ENCODE measurements around the gene TANK. TPM values are rescaled to one million over a fixed set of nuclear protein-coding genes. Genes with fewer than 3 reads are reported as not detected.

TANK gene
- total and polyA plus RNA-seq, 2 experiments from 2014 or later, result 37.6 to 54.7 TPM

- Histone ChIP-seq H3K27ac (no peak overlapping the region), H3K4me2 (no peak overlapping the region), H3K9me3 (ENCODE audit: low read depth) (no peaks in the 10 kb centered on the region), H3K27me3 (no peaks in the 10 kb centered on the region), H2AFZ (no peak overlapping the region), H4K20me1 (ENCODE audit: insufficient read depth, poor library complexity, severe bottlenecking) (no peaks in the 10 kb centered on the region), H3K4me1 (ENCODE audit: insufficient read depth) (no peaks in the 10 kb centered on the region), H3K9me2 (replicated peaks; ENCODE audit: insufficient read depth) (no peaks in the 10 kb centered on the region), H3K36me3 (replicated peaks; ENCODE audit: insufficient read depth, low read depth) (no peaks in the 10 kb centered on the region), H3K4me3 (no peak overlapping the region), H3K79me2 (no peaks in the 10 kb centered on the region)
- DNase-seq (ENCODE audit: low spot score), result no peak
- 78% methylated on average over 5 of the region's 5 CpGs for WGBS (ENCODE audit: low lambda C conversion rate, missing lambda C conversion rate)
- TF ChIP-seq EZH2phosphoT487 (IDR thresholded peaks at IDR 0.05; ENCODE audit: low read depth, severe bottlenecking, unreplicated experiment) (no peak), CTCF (IDR thresholded peaks at IDR 0.05; ENCODE audit: poor library complexity) (no peak), EZH2 (IDR thresholded peaks at IDR 0.05; ENCODE audit: borderline replicate concordance) (no peak)
These were observed 86.1 kb downstream of the TANK start for GRCh38 chr2:161246281-161246680.

DNA sequence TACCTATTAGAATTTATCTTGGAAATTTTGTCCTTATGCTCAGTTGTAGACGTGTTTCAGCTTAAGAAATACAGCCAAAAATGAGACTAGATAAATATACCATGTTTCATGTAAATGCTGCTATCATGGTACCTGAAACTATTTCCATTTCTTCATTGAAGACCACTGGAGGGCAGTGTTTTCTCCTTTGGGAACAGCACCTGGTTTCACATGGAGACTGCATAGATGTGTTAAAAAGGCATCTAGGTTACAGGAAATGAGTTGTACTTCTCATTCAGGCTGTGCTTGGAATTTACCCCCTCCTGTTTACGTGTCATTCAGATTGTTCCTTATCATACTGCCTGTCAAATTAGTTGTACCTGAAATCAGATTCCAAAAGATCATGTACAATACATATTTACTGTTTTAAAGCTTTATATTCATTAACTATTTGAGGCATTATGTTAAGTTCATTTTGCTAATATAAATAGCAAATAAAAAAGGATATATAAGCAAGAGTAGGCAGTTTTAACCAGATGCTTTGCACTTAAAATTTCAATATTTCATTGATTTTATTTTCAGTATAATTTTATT lies 90.7 kb downstream of the TANK start:
- Histone ChIP-seq H4K20me1 (ENCODE audit: insufficient read depth, poor library complexity, severe bottlenecking) (no peaks in the 10 kb centered on the region), H3K27ac (no peak overlapping the region), H2AFZ (no peak overlapping the region), H3K9me3 (ENCODE audit: low read depth) (no peaks in the 10 kb centered on the region), H3K36me3 (replicated peaks; ENCODE audit: insufficient read depth, low read depth) (no peaks in the 10 kb centered on the region), H3K4me1 (ENCODE audit: insufficient read depth) (no peaks in the 10 kb centered on the region), H3K79me2 (no peaks in the 10 kb centered on the region), H3K4me2 (no peak overlapping the region), H3K9me2 (replicated peaks; ENCODE audit: insufficient read depth) (no peaks in the 10 kb centered on the region), H3K4me3 (no peak overlapping the region), H3K27me3 (no peaks in the 10 kb centered on the region)
- peak; percentile 74 for DNase-seq (ENCODE audit: low spot score)
- WGBS (ENCODE audit: low lambda C conversion rate, missing lambda C conversion rate), result 7% methylated on average over 2 of the region's 2 CpGs
- TF ChIP-seq CTCF (IDR thresholded peaks at IDR 0.05; ENCODE audit: poor library complexity) (peak; percentile 76), EZH2 (IDR thresholded peaks at IDR 0.05; ENCODE audit: borderline replicate concordance) (no peak)

- Histone ChIP-seq H3K4me3 (no peak overlapping the region), H3K27ac (peak overlapping the region; percentile 60), H3K4me1 (ENCODE audit: insufficient read depth) (no peaks in the 10 kb centered on the region), H4K20me1 (ENCODE audit: insufficient read depth, poor library complexity, severe bottlenecking) (no peaks in the 10 kb centered on the region), H3K4me2 (peak overlapping the region; percentile 62), H3K9me3 (ENCODE audit: low read depth) (no peaks in the 10 kb centered on the region), H3K27me3 (no peaks in the 10 kb centered on the region), H3K79me2 (no peaks in the 10 kb centered on the region), H2AFZ (peak overlapping the region; percentile 59), H3K36me3 (replicated peaks; ENCODE audit: insufficient read depth, low read depth) (no peaks in the 10 kb centered on the region), H3K9me2 (replicated peaks; ENCODE audit: insufficient read depth) (no peaks in the 10 kb centered on the region)
- DNase-seq (ENCODE audit: low spot score), result no peak
- TF ChIP-seq EZH2 (IDR thresholded peaks at IDR 0.05; ENCODE audit: borderline replicate concordance) (no peak), CTCF (IDR thresholded peaks at IDR 0.05; ENCODE audit: poor library complexity) (no peak)
- 69% methylated on average over 8 of the region's 8 CpGs for WGBS (ENCODE audit: low lambda C conversion rate, missing lambda C conversion rate)
These were observed 97.1 kb downstream of the TANK start for GRCh38 chr2:161257123-161257952.
